ENCODE measurements around the gene ARPC5.
"Not testable (repeated sequence)": the region's sequence is repeated elsewhere in the genome, so short reads cannot be mapped to it uniquely, and the experiment has no call there.

ARPC5 gene

DNA sequence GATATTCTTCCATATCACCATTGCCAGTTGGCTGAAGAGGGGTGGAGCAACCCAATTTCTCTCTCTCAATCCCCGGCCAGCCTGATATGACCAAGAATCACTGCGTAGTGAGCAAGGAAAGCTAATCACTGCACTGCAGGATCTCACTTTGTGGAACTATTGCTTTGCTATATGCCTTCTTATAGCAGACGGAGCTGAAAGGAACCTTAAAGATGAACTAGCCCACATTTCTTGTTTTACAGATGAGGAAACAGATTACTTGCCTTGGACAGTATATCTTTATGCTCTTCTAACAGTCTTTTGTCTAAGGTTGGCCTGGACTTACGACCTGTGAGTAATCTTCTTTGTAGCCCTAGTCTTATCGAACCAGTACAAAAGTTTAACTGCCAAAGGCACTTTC, 9.9 kb upstream of the ARPC5 start:
- no peak for DNase-seq

DNA sequence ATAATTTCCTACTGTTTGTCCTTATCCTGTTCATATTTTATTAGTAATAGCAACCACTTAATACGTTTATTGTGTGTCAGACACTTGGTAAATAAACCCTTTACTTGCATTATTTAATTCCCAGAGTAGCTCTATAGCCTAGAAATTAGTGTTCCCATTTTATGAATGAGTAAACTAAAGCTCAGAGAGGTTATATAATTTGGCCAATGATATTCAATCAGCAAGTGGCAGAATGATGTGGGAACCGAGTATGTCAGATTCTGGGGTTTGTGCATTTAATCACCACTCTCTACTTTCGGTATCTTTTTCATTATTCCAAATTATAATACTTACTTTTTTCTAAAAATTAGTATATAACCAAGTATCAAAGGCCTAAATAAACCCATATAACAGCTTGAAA, 6.6 kb upstream of the ARPC5 start:
- no peak for DNase-seq

DNA sequence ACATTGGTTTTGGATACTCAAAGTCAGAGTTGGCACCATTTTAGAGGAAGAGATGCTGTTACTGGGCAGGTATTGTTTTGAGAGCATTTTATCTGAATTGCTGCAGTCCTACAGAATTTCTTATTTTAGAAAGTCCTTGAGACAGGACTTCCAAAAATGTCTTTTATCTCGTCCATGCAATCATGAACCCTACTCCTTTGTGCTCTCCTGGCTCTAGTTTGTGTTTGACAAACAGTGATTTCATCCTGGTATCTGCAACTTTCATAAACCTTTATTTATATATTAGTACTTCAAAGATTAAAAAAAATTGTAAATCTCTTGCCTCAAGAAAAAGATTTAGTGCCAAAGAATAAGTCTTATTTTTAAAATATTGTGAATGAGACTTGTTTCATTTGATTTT, 4.6 kb upstream of the ARPC5 start:
- no peak for DNase-seq

DNA sequence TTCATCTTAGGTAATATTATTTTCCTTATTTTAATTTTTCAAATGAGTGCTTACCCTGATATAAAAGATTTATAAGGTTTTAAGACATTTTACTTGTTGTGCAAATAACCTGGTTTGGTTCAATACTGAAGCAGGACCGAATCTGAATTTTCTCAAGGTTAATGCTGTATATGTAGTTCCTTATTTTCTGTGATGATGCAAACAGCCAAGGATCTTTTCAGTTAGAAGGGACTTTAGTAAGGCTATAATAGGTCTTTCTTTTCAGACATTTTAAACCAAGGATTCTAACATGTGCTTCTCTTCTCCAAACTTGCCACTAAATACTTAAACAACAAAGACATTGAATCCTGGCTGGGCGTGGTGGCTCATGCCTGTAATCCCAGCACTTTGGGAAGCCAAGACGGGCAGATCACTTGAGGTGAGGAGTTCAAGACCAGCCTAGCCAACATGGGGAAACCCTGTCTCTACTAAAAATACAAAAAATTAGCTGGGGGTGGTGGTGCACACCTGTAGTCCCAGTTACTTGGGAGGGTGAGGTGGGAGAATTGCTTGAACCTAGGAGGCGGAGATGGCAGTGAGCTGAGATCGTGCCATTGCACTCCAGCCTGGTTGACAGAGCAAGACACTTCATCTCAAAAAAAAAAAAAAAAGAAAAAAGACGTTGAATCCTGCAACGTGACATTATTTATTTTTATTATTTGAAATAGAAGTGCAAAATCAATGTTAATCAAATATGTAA, 3.2 kb upstream of the ARPC5 start:
- no peak for DNase-seq

DNA sequence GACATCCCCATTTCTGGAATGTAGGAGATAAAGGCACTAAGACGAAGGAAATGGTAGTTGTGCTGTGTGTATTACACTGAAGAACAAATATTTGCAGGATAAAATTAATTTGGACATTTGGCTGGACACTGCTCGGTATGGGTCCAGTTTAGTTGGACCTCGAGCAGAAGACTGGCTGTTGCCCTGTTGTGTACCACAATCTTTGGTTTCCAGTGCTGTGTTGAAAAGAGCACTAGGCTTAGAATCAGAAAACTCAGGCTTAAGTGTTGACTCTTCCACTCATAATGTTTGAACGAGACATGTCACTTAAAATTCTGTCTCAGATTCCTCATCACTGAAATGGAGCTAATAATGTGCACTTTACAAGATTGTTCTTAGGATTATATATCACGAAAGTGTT, 1.2 kb upstream of the ARPC5 start:
- DNase-seq: no peak

DNA sequence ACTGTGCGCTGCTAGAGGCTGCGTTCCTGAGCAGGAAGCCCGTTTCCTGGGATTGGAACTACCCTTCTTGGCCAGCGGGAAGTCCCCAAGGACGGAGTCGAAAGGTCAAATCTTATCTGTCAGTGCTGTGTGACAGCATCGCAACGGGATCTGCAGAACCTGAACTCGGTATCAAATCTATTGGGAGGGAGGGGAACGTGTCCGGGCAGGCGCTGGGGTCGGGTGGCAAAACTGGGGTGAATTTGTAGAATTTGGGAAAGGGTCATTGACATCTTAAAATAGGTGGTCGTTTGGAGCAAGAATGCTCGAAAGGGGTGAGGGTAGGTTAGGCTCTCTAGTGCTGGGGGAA, 725 bp upstream of the ARPC5 start:
- DNase-seq: no peak

DNA sequence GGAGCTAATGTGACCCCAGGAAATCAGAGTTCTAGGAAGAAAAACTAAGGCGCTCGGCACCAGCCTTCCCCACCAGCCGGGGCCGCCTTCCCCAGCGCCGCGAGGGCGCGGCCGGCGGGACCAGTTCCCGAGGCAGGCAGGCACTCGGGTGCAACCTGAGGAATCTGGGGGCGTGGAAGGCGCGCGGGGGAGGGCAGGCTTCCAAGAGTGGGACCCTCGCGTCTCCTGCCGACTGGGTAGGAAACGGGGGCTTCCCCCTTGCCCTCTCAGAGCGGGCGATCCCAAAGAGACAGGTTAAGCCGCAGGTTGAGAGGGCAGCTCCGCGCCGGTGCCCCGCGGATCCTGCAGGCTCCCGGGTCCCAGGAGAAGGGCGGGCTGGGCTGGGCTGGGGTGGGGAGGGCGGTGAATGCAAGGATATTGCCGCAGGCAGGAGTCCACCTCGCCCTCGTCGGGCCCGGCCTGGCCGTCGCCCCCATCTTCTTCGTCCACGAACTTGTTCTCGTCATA, 431 bp downstream of the ARPC5 start:
- DNase-seq: peak; percentile 77

DNA sequence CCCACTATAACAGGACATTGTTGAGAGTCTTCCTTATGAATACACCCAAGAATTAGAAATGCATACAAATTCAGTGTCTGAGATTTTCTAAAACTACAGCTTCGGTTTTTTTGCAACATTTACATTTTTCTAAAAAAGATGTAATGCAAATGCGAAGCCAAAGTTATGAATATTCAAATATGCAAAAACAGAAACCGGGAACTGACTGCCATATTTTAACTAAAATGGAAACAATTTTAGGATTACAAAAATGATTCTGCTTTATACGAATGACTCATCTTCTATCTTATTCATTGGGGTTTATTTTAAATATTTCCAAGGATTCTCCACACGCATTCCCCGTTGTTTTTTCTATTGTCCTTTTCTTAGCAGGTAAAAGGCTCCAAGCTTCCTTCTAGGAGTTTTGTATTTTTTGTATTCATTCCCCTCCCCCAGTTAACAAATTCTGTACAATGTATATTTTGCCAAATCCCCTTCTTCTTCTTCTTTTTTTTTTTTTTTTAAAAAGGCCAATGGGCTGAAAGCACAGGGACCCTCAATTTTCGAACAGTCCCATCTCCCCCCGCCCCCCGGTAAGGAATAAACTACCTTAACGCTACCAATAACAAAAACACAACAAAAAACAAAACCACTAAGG, 1.0 kb downstream of the ARPC5 start:
- DNase-seq: no peak

DNA sequence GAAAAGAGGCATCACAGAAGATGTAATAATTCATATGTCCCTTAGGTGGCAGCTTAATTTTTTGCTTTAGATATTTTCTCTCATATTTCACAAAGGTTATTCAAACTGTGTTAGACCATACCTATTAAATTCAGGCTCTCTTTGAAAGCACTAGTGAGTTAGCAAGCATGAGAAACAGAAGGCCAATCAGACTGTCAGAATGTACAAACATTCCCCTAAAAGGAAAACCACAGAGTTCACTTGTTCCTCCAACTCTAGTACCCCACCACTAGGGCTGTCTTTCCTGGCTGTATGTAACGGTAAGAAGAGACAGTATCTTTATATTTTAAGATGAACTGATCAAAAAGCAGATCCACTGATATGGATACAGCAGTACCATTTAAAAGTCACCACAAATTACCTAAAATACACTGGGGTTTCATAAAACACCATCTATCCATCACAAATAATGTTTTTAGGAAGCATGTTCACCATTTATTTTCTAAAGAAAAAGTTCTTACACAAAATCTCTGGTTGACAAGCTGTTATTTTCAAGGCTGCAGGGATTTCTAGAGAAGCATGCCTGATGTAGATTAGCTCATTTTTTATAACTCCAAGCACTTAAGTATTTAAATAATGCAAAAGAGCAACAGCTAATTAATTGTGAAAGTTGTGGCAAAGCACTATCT, 1.8 kb downstream of the ARPC5 start:
- peak; percentile 49 for DNase-seq

DNA sequence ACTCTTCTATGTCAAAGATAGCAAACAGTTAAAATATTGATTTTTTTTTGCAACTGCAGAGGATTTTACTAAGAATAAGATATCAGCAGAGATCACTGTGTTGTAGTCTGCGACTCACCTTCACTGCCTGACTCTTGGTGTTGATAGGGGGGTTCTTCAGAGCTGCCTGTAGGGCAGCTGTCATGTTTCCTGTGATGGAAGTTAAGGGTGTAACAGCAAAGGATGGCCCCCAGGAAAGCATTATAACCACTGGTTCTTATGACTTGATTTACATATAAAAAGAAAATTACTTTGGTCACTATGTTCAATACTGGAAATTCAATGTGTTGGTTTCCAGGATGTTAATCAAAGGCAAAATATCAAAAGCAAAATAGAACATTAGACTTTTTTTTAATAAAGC, 2.6 kb downstream of the ARPC5 start:
- no peak for DNase-seq

DNA sequence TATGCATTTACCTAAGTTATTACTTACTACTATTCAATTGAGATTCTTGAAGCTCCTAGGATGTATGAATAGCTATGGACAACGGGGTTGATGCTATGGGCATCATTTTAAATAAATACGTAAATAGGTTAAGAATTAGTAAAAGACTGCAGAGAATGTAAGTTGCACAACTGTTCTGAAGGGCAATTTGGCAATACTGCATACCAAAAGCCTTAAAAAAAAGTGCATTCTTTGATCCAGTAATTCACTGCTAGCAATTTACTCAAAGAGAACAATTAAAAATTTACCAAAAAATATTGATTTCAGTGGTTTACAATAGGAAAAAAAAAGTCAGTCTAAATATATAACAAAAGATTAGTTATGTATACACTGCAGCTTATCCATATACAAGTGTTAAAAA, 3.5 kb downstream of the ARPC5 start:
- no peak for DNase-seq

DNA sequence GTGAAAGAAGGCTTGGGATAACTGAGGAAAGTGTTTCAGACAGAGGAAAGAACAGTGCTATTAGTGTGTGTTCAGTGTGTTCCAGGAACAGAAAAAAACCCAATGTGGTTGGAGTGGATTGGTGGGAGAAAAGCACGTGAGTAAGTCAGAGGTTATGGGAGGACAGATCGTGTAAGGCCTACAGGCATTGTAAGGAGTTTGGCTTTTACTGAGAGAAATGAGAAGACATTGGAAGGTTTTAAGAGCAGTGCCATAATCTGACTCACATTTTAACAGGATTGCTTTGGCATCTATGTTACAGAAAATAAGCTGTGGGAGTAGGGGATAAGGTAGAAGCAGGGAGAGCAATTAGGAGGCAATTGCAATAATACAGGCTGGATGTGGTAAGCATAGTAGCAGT, 4.8 kb downstream of the ARPC5 start:
- no peak for DNase-seq

DNA sequence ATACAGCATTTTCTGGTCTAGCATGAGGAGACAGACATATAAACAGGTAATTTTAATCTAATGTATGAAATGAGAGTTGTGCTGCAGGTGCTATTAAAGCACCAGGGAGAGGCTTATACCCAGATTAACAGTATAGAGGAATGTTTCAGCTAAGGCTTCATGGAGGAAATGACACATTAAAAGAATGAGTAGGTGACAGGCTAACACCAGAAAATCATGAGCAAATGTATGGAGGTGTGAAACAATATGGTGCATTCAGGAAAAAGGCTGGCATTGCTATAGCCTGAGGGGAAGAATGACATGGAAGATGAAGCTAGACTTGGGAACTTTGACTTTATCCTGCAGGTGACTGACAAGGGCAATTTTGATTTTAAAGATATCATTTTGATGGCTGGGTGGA, 7.0 kb downstream of the ARPC5 start:
- no peak for DNase-seq

DNA sequence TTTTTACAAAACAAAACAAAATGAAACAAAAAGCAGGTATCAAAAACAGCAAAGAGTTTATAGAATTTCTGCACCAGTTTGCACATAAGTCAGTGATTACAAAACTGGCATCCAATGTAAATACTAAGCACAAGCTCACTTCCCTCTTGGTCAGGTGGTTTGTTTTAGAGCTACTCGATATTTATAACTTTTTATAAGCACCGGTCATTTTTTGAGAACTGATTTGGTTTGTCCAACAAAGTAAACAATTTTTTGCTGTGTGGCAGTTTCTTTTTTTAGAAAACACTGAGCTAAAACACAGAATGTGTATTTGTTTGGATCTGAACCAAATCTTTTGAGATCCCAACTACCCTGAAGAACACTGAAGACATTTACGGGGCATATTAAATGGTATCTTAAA, 9.3 kb downstream of the ARPC5 start:
- DNase-seq: not testable (repeated sequence)

DNA sequence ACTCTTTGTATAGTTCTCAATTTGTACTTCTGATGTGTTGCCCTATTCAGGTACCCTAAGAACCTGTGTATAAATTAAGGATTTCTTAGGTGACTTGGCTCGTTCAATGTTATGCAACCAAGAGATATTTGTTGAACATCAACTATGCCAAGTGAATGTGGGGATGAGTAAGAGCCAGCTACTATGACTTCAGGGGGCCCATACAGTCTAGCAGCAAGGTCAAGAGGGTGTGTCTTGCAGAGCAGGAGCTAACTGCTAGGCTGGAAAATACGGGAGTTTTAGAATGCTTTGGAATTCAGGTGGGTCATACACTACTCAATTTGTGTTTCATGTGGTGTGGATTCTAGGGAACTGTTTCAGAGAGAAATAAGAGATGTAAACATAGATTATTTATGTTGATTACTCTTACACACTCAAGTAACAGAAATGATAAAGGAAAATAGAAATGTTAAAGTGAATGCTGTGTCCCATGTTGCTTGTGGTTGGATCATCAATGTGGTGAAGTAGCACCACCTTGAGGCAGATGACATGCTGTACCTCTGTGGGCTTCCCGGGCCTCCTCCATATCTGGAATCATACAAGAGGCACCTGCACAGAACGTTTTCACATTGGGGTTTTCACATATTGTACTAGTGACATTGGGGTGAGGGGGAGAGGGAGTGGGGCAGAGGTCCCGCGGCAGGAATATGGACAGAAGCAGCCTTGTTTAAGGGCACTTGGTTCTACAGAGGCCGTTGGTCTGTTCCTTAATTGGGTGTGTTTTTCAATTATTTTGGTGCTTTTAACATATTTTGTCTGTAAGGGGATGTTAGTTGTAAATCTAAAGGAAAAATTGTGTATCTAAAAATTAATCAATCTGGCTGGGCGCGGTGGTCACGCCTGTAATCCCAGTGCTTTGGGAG, 12.4 kb downstream of the ARPC5 start:
- DNase-seq: peak; percentile 59

DNA sequence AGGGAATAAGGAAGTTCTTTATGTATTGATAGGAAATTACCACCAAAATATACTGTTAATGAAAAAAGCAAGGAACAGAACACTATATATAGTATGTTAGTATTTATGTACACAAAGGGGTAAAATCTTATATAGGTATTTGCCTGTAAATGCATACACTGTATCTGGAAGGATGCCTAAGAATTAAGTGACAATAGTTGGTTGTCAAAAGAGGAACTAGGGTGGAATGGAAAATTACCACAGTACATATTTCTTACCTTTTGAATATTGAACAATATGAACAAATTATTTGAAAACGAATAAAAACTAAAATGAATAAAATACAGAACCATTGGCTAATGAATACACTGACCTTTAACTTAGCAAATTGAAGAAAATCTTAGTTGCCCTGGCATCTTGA, 13.6 kb downstream of the ARPC5 start:
- no peak for DNase-seq

DNA sequence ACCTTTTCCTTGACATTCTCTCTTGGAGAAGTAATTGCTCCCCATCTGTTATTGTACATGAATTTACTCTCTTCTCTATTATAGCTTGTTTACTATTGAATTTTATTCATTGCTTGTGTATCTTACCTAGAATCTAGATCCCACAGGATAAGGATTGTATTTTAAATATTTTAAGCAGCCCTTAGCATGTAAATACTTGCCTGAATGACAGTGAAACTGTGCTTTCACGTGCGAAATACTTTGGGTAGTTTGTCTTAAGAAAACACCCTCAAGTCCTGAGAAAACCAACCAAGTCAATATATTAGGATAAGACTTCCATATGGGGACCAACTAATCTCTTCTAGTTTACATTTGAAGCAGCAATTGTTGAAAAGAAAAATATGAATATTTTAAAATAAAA, 15.3 kb downstream of the ARPC5 start:
- no peak for DNase-seq

DNA sequence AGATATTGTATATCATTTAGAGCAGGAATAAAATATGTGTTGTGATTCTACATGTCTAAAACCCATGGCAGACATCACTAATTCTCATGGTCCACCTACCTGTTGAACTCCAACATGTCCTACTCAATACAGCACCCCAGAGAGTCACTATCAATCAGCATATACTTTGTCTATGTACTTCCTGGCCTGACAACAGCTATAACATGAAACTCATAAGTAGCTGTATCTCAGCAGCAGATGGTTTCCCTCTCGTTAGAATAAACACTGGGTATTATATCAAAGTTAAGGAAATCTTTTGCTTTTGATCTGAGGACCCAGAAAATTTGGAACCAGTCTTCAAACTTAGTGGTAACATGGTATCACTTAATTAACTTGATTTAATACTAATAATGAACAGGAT, 15.8 kb downstream of the ARPC5 start:
- no peak for DNase-seq

DNA sequence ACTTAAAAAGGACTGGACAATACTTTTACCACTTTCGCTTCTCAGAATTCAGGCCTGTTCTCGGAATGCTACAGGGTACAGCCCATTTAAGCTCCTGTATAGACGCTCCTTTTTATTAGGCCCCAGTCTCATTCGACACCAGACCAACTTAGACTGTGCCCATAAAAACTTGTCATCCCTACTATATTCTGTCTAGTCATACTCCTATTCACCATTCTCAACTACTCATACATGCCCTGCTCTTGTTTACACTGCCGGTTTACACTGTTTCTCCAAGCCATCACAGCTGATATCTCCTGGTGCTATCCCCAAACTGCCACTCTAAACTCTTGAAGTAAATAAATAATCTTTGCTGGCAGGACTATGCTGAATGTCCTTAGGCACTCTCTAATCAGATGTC, 17.4 kb downstream of the ARPC5 start:
- not testable (repeated sequence) for DNase-seq

DNA sequence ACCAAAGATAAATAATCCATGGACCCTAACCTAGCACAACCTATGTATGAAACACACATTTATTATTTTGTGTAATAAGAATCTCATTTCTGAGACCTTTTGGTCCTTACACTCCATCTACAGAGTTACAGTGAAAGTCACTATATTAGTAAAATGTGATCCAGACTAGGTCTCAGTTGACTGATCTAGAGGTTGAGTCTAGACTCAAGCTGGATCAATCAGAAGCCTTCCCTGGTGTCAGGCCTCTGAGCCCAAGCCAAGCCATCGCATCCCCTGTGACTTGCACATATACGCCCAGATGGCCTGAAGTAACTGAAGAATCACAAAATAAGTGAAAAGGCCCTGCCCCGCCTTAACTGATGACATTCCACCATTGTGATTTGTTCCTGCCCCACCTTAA, 22.6 kb downstream of the ARPC5 start:
- not testable (repeated sequence) for DNase-seq

DNA sequence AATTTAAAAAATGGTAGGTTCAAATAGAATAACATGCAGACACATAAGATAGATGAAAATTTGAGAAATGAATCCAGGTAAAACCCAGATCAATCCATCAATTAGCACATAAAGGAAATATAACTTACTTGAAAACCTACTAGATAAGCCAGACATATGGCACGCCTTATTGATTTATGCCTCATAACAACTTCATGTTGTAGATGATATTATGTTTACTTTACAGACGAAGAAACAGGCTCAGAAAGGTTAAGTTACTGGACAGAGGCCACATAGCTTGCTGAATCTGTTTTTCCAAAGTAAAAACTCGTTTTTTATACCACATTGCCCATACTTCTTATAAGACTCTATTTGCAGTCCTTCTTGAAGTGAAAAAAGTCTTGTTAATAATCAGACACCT, 23.2 kb downstream of the ARPC5 start:
- DNase-seq: no peak

DNA sequence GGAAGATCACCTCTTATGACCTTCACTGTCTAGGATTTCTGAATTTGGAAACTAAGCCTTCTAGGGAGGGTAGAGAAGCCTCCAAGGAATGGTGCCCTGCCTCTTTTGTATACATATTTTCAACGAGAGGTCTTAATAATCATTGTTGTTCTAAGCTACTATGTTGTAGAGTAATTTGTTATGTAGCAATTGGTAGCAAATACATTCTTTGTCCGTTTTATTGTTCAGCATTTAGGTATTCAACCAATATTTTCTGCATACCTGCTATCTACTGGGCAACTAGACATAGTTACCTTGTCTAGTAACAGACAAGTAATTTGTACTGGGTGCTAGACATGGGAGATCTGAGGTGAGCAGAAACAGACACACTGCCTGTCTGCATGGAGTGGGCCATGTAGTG, 24.6 kb downstream of the ARPC5 start:
- DNase-seq: no peak

DNA sequence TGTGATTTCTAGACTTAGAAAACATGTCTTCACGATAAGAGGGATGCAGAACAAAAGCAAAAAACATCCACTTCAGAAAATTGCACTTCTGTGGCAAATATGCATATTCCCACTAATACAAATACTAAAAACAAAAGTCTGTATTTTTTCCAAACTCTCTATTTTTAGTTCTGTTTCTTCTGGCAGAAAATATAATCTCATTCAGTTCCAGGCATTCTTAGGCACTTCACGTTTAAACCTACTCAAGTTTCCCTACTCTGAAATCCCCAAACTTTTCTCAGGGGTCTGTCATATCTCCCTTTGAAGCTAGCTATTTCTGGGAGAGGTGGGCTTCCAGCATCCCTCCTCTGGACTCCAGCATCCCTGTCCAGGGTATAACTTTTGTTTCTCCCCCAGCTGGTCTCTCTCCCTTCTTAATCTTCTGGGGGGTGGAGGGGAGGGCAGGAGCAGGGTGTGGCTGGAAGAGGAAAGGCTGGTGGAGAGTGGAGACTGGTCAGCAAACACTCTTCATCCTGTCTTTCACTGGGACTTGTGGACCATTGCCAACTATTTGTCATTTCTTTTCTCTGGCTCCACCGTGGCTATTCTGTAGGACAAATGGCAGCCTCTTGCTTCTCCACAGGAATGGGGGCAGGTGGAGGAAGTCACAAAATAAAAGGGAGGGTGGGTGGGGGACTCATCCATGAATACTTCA, 25.7 kb downstream of the ARPC5 start:
- DNase-seq: no peak

Data from retina (tissue), 1 donor.